ENCODE measurements around the gene CHRM3.

The CHRM3 gene

GRCh38 chr1:239417221-239417620 lies 30.9 kb downstream of the CHRM3 start:
- DNase-seq, result no peak

- DNase-seq, result no peak
Measured at GRCh38 chr1:239417986-239418640, 31.7 kb downstream of the CHRM3 start.

GRCh38 chr1:239418681-239419080 lies 32.3 kb downstream of the CHRM3 start:
- no peak for DNase-seq

- DNase-seq, result no peak
Measured at GRCh38 chr1:239421811-239422210, 35.4 kb downstream of the CHRM3 start.

- no peak for DNase-seq
Measured at GRCh38 chr1:239422818-239423217, 36.5 kb downstream of the CHRM3 start.

- no peak for DNase-seq
Measured at GRCh38 chr1:239426821-239427475, 40.6 kb downstream of the CHRM3 start.

- DNase-seq, result no peak
Measured at GRCh38 chr1:239427712-239428111, 41.3 kb downstream of the CHRM3 start.

- no peak for DNase-seq
Measured at GRCh38 chr1:239428120-239428710, 41.8 kb downstream of the CHRM3 start.

- DNase-seq, result no peak
Measured at GRCh38 chr1:239429163-239429562, 42.8 kb downstream of the CHRM3 start.

GRCh38 chr1:239432255-239432654 lies 45.9 kb downstream of the CHRM3 start:
- DNase-seq, result no peak

- no peak for DNase-seq
Measured at GRCh38 chr1:239434181-239434580, 47.8 kb downstream of the CHRM3 start.
